ENCODE measurements around the gene KIAA0513.

The KIAA0513 gene

DNA sequence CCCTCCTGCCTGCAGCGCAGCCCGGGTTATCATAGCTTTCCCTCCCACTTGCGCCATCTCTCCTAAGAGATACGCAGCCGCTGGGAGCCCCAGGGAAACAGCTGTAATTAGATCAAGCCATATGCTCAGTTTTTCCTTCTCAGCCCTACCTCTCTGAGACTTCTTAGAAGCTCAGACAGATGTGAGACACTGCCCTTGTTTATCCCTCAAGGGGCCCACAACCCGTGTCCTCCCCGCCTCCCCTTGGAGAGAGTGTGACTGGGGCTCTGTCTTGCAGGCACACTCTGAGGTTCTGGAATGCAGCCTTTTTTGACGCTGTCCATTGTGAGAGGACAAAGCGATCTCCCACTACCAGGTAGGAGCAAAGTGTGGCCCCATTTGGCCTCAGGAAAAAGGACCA is 53.4 kb downstream of the KIAA0513 start:
- Histone ChIP-seq H3K4me3 (ENCODE audit: low read depth, low read length) (no peak overlapping the region), H3K36me3 (ENCODE audit: control insufficient read depth, insufficient read depth, low read length) (no peaks in the 10 kb centered on the region), H3K9me3 (ENCODE audit: control insufficient read depth, insufficient read depth, low read length) (no peaks in the 10 kb centered on the region), H3K4me1 (ENCODE audit: control insufficient read depth, insufficient read depth, low read length) (peaks cover 17% of the 10 kb centered on the region), H3K27me3 (ENCODE audit: control insufficient read depth, insufficient read depth, low read length) (peaks cover 32% of the 10 kb centered on the region), H3K9ac (ENCODE audit: low read depth, low read length) (no peak overlapping the region)

DNA sequence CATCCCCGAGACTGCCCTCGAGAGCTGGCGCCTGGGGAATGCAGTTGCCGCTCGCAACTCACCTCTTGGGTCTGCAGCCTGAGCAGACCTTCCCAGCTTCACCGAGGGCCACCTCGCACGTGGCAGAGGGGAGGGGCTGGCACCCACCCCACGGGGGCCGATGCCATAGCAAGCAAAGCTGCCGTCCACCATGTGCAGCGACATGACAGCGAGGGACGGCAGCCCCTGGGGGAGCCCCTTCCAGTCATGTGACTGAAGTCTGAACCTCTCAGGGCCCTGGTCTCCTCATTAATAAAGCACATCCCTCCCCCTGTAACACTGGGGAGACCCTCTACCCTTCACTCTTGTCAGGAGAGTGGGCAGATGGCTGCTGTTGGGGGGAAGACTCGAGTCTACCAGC is 54.2 kb downstream of the KIAA0513 start:
- Histone ChIP-seq H3K27me3 (ENCODE audit: control insufficient read depth, insufficient read depth, low read length) (peaks cover 30% of the 10 kb centered on the region), H3K4me1 (ENCODE audit: control insufficient read depth, insufficient read depth, low read length) (peaks cover 17% of the 10 kb centered on the region), H3K9ac (ENCODE audit: low read depth, low read length) (no peak overlapping the region), H3K9me3 (ENCODE audit: control insufficient read depth, insufficient read depth, low read length) (no peaks in the 10 kb centered on the region), H3K4me3 (ENCODE audit: low read depth, low read length) (no peak overlapping the region), H3K36me3 (ENCODE audit: control insufficient read depth, insufficient read depth, low read length) (no peaks in the 10 kb centered on the region)

DNA sequence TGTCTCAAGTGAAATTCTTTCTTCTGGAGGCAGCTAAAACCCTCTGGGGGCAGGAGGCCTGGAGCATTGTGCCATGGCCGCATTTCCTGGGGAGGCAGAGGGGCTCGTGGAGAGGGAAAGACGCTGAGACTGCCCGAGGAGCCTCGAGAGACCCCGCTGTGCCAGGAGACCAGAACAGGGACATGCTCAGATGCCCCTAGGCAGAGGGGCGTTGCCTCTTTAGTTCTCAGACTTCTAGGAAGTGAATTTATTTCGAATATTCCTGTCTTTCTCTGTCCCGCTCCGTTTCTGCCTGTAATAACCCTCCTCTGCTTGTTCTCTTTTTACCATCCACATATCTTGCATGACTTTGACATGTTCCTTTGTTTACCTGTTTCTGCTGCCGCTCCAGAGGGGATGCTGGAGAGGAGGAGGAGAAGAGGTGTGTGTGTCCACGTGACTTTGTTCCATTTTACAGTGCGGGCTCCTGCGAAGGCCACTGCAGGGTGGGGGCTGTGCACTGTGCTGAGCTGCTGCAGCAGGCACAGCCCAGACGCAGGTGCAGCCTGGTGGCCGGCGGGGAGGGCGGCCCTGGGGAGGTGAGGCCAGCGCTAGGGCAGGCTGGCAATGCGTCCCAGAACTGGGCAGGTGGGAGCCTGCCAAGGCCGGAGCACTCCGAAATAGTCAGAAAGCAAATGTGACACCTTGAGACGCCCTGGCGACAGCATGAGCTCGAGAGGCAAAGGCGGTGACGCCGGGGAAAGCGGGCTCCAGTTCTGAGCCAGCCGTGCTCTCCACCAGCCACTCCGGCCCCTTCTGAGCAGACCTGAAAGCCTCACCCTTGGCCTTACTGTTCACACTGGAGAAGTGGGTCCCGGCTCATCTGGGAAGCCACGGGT is 54.8 kb downstream of the KIAA0513 start:
- peaks cover 30% of the 10 kb centered on the region for H3K27me3 ChIP-seq (ENCODE audit: control insufficient read depth, insufficient read depth, low read length)
- H3K4me1 ChIP-seq (ENCODE audit: control insufficient read depth, insufficient read depth, low read length): peaks cover 17% of the 10 kb centered on the region
- H3K4me3 ChIP-seq (ENCODE audit: low read depth, low read length): peak overlapping the region; percentile 23
- H3K36me3 ChIP-seq (ENCODE audit: control insufficient read depth, insufficient read depth, low read length): no peaks in the 10 kb centered on the region
- H3K9me3 ChIP-seq (ENCODE audit: control insufficient read depth, insufficient read depth, low read length): no peaks in the 10 kb centered on the region
- no peak overlapping the region for H3K9ac ChIP-seq (ENCODE audit: low read depth, low read length)

DNA sequence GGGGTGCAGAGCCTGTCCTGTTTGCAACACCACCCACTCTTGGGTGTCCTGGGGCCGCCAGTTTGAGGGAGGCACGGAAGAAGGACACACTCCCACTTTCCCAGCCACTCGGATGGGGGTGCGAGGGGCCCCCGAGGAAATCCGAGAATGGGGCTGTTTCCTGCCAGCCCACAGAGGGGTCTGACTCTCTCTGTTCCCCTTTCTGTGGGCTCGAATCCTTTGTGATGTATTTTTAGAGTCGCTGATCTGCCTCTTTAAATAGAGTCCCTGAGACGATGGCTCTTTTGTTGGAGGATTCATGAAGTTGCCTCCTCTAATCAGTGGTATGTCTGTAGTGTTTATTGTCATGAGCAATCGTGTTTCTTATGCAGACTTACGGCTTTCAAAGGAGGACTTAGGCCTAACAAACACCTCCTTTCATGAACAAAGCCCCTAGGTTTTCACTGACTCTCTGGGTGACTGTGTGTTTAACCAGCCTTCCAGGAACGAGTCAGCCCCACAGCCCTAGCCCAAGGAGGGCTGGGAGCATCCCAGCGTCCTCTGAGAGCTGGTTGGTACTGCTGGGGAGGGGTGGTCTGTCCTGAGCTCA is 55.5 kb downstream of the KIAA0513 start:
- Histone ChIP-seq H3K9ac (ENCODE audit: low read depth, low read length) (no peak overlapping the region), H3K9me3 (ENCODE audit: control insufficient read depth, insufficient read depth, low read length) (no peaks in the 10 kb centered on the region), H3K4me3 (ENCODE audit: low read depth, low read length) (peak overlapping the region; percentile 23), H3K36me3 (ENCODE audit: control insufficient read depth, insufficient read depth, low read length) (no peaks in the 10 kb centered on the region), H3K4me1 (ENCODE audit: control insufficient read depth, insufficient read depth, low read length) (peaks cover 17% of the 10 kb centered on the region), H3K27me3 (ENCODE audit: control insufficient read depth, insufficient read depth, low read length) (peaks cover 30% of the 10 kb centered on the region)

DNA sequence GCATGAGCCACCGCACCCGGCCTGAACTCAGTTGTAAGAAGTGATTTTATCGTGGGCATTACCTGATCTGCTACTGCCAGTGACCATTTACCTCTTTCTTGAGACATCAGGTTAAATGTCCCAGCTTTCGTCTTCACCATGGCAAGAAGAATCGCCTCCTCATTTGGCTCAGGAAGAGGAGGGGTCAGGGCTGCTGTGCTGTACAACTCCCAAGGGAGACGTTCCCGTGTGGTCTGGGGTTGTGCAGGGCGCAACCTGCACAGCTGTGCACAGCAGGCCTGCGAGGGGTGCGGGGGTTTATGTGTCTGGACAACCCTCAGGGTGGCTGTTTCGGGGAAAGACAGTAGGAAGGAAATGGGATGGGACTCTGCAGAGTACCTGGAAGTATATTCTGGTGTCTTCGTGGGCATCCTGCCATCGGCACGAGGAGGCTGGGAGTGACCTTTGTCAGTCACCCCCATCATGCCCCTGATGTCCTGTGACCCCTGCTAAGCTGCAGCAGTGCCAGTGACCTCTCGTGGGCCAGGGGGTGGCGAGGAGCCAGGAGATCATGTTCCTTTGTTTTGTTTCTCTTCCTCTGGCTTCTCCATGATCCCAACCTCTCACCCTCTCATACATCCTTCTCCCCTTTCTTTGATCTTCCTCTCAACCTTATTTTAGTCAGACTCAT is 57.4 kb downstream of the KIAA0513 start:
- Histone ChIP-seq H3K27me3 (ENCODE audit: control insufficient read depth, insufficient read depth, low read length) (peaks cover 28% of the 10 kb centered on the region), H3K4me3 (ENCODE audit: low read depth, low read length) (no peak overlapping the region), H3K4me1 (ENCODE audit: control insufficient read depth, insufficient read depth, low read length) (peaks cover 17% of the 10 kb centered on the region), H3K9me3 (ENCODE audit: control insufficient read depth, insufficient read depth, low read length) (no peaks in the 10 kb centered on the region), H3K36me3 (ENCODE audit: control insufficient read depth, insufficient read depth, low read length) (no peaks in the 10 kb centered on the region), H3K9ac (ENCODE audit: low read depth, low read length) (no peak overlapping the region)

DNA sequence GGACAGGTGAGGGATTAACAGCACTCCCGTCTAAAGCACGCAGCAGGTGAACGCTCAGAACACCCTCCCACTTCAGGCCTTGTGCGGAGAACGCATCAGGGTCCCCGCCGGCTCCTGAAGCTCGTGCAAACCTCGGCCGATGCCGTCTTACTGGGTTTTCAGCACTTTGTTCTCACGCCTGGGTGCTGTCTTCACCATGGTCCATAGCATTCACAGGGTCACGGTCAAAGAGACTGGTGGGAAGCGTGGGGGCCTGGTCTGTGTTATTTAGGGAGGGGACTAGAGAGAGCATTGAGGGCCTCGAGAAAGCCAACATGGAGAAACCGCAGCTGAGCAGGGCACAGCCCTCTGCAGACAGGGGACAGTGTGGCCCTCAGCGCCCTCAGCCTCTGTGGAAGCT is 58.1 kb downstream of the KIAA0513 start:
- no peaks in the 10 kb centered on the region for H3K9me3 ChIP-seq (ENCODE audit: control insufficient read depth, insufficient read depth, low read length)
- peaks cover 16% of the 10 kb centered on the region for H3K4me1 ChIP-seq (ENCODE audit: control insufficient read depth, insufficient read depth, low read length)
- H3K4me3 ChIP-seq (ENCODE audit: low read depth, low read length): no peak overlapping the region
- H3K27me3 ChIP-seq (ENCODE audit: control insufficient read depth, insufficient read depth, low read length): peaks cover 28% of the 10 kb centered on the region
- no peak overlapping the region for H3K9ac ChIP-seq (ENCODE audit: low read depth, low read length)
- no peaks in the 10 kb centered on the region for H3K36me3 ChIP-seq (ENCODE audit: control insufficient read depth, insufficient read depth, low read length)

DNA sequence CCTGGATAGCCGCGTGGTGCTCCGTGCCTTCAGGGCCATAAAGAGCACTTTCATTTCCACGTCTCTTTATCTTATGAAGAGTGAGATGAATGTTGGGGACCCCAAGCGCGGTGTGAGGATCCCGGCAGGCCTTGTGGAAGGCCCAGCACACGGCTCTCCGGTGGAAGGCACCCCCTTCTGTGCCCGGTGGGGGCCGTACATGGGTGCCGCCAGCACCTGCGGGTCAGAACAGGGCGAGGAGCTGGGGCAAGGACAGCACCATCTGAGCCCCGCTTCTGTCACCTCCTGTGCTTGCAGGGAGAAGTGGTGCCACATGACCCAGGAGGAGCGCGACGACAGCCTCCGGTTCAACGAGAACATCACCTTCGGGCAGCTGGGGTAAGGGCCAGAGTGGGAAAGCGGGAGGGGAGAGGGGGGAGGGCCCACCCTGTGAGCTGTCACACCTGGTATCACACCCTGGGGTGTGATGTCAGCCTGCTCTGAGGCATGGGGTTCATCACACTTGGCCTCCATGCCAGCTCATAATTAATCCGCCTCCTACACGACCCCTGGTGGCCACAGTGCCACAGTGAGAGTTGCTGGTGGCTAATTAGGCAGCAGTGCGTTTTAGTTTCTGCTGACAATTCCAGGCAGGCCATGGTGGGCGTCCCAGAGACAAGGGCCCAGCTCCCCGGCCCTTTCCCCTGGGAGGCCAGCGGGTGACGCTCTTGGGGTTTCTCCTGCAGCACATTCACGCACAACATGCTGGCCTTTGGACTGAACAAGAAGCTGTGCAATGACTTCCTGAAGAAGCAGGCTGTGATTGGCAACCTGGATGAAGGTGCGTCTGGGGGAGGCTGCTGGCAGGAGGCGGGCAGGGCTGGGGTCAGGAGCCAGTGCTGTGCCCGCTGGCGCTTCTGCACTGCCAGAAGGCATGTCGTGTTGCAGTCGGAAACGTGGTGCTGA is 59.0 kb downstream of the KIAA0513 start:
- H3K9me3 ChIP-seq (ENCODE audit: control insufficient read depth, insufficient read depth, low read length): no peaks in the 10 kb centered on the region
- no peaks in the 10 kb centered on the region for H3K36me3 ChIP-seq (ENCODE audit: control insufficient read depth, insufficient read depth, low read length)
- H3K27me3 ChIP-seq (ENCODE audit: control insufficient read depth, insufficient read depth, low read length): peaks cover 22% of the 10 kb centered on the region
- no peak overlapping the region for H3K4me3 ChIP-seq (ENCODE audit: low read depth, low read length)
- no peak overlapping the region for H3K9ac ChIP-seq (ENCODE audit: low read depth, low read length)
- peaks cover 13% of the 10 kb centered on the region for H3K4me1 ChIP-seq (ENCODE audit: control insufficient read depth, insufficient read depth, low read length)

DNA sequence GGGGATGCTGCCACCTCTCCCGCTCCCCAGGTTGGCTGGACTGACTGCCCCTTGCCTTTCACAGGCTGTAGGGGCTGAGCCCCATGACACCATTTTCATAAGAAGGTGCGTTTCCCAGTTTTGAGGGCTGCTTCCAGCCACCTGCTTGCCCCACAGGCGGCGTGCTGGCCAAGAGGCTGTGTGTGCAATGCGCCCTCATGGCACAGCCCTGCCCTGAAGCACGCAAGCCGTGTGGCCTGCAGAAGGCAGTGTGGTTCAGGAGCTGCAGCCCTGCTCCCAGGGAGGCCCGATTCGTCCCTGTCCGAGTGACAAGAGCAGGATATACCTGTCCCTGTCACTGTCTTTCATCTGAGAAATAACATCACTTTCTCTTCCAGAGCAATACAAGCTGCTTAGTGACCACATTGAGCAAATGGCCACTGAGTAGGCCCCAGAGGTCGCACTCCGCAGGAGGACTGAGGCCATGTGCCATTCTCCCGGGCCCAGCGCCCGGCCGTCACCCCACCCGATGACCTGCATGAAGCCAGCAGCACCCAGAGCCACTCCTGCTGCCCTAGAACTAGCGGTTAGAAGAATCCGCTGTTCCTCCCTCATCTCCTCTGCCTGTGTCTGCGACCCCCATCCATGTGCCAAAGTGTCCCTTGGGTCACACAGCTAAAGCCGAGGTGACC is 60.4 kb downstream of the KIAA0513 start:
- peaks cover 5% of the 10 kb centered on the region for H3K4me1 ChIP-seq (ENCODE audit: control insufficient read depth, insufficient read depth, low read length)
- H3K36me3 ChIP-seq (ENCODE audit: control insufficient read depth, insufficient read depth, low read length): no peaks in the 10 kb centered on the region
- no peak overlapping the region for H3K4me3 ChIP-seq (ENCODE audit: low read depth, low read length)
- H3K9me3 ChIP-seq (ENCODE audit: control insufficient read depth, insufficient read depth, low read length): no peaks in the 10 kb centered on the region
- no peak overlapping the region for H3K9ac ChIP-seq (ENCODE audit: low read depth, low read length)
- H3K27me3 ChIP-seq (ENCODE audit: control insufficient read depth, insufficient read depth, low read length): peaks cover 12% of the 10 kb centered on the region

DNA sequence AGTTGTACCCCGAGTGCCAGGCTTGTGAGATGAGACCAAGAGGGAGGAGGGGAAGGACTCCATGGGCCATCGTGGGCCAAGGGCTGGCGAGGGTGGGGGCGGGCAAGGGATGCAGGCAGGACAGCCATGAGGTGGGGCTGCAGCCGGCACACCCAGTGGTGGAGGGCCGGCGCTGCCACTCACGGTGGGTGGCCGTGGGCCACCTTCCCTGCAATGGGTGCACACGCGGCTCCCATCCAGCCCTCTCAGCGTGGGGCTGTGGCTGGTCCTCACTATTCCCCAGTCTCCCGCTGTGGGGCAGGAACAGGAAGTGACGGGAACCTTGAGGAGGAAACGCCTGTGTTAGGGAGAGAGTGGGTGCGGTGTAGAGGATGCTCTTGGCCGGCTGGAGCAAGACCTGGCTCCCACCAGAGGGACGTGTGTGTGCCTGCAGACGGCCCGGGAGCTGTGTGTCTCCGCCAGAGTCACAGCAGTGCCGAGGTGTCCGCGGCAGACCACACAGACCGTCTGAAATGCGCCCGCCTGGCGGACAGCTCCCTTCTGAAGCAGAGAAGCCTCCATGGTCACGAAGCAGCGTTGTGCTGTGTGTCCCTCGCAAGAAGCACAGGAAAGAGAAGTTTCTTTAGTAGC is 61.1 kb downstream of the KIAA0513 start:
- Histone ChIP-seq H3K27me3 (ENCODE audit: control insufficient read depth, insufficient read depth, low read length) (peaks cover 12% of the 10 kb centered on the region), H3K9me3 (ENCODE audit: control insufficient read depth, insufficient read depth, low read length) (no peaks in the 10 kb centered on the region), H3K36me3 (ENCODE audit: control insufficient read depth, insufficient read depth, low read length) (no peaks in the 10 kb centered on the region), H3K4me1 (ENCODE audit: control insufficient read depth, insufficient read depth, low read length) (peaks cover 2% of the 10 kb centered on the region), H3K9ac (ENCODE audit: low read depth, low read length) (no peak overlapping the region), H3K4me3 (ENCODE audit: low read depth, low read length) (no peak overlapping the region)

DNA sequence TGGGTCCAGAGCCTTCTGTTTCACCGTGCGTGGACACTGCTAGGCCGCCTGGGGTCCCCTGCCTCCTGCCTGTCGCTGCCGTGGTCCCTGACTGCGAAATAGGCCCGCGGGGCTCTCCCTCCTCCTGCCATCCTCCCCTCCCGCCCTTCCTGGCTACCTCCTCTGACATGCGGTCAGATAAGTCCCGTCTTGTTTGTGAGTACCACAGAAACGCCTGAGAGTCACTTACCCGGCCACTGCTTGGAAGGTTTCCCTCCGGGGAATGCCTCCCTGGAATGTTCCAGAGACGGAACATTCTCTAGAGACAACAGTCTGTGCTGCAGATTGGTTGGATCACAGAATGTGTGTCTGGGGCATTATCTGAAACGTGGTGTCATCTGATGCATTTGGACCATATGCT is 61.9 kb downstream of the KIAA0513 start:
- H3K27me3 ChIP-seq (ENCODE audit: control insufficient read depth, insufficient read depth, low read length): peaks cover 12% of the 10 kb centered on the region
- peak overlapping the region; percentile 24 for H3K9ac ChIP-seq (ENCODE audit: low read depth, low read length)
- no peaks in the 10 kb centered on the region for H3K4me1 ChIP-seq (ENCODE audit: control insufficient read depth, insufficient read depth, low read length)
- no peaks in the 10 kb centered on the region for H3K36me3 ChIP-seq (ENCODE audit: control insufficient read depth, insufficient read depth, low read length)
- no peak overlapping the region for H3K4me3 ChIP-seq (ENCODE audit: low read depth, low read length)
- no peaks in the 10 kb centered on the region for H3K9me3 ChIP-seq (ENCODE audit: control insufficient read depth, insufficient read depth, low read length)

Data from iPS-15b (cell line).